HCT116 (cell line): Measurements from ENCODE around the gene DVL1. TPM values are rescaled to one million over a fixed set of nuclear protein-coding genes. Genes with fewer than 3 reads are reported as not detected.

Source experiments
- ATAC-seq: fragments of 200-7000 bp; cut with Tn5 transposase; 2 replicates; pipeline ENCODE4 v1.9.1; 2020; ENCODE audit warnings: mild to moderate bottlenecking, moderate library complexity
- BruUV-seq: library from RNA; stranded (reverse); fragments of 400-500 nt; replicated peaks from 2 replicates; lab custom pipeline; 2021; lab: Mats Ljungman, UMichigan
- CTCF ChIA-PET: fragments of 300-600 bp; sonication (Branson Sonifier 250); formaldehyde crosslinking; loops from one replicate; lab custom pipeline; 2021; ENCODE audit warnings: antibody characterized with exemption; lab: Charles Lee
- POLR2A ChIA-PET: fragments of 300-600, 350-600 bp; sonication (Branson Sonifier 250); formaldehyde crosslinking; loops from one replicate; lab custom pipeline; 2021; ENCODE audit warnings: antibody characterized with exemption; lab: Charles Lee
- RAD21 ChIA-PET, 2 experiments: fragments of 300-600 bp; sonication (Branson Sonifier 250); formaldehyde crosslinking; loops; one replicate each; lab custom pipeline; 2023; ENCODE audit warnings: low total read pairs in 2 of 2; ENCODE audit not compliant: uncharacterized antibody in 2 of 2, unreplicated experiment in 2 of 2, low non-redundant PET in 1 of 2; lab: Charles Lee
- DNase-seq: peaks from one replicate; pipeline ENCODE4 v3.0.0-alpha.2; 2010; ENCODE audit warnings: low read depth, low spot score
- H2AFZ ChIP-seq: fragments of 200-600 bp; shearing (Covaris generic), sonication (generic); 2 replicates; pipeline ENCODE4 v1.6.1; 2017; ENCODE audit warnings: low read depth, mixed run types, mixed read lengths, antibody characterized with exemption, low read length; ENCODE audit not compliant: poor library complexity, severe bottlenecking
- H3K27ac ChIP-seq: 2 replicates; pipeline ENCODE4 v1.5.1; 2012; ENCODE audit warnings: low read depth, low read length
- H3K27me3 ChIP-seq: fragments of 200-600 bp; sonication (generic); 2 replicates; pipeline ENCODE4 v1.6.1; 2016; ENCODE audit warnings: mixed run types, low read length, mixed read lengths; ENCODE audit not compliant: insufficient read depth
- H3K36me3 ChIP-seq, 2 experiments: fragments of 200-500 bp in 1 of 2; fragments of 200-600 bp in 1 of 2; sonication (Bioruptor generic) in 1 of 2; sonication (generic) in 1 of 2; 2 replicates each; pipeline versions ENCODE4 v1.5.1 to v1.6.1; 2014 to 2016; ENCODE audit warnings: low read length in 2 of 2, inconsistent platforms in 1 of 2, mixed read lengths in 1 of 2, mixed run types in 1 of 2; ENCODE audit not compliant: insufficient read depth in 2 of 2, control insufficient read depth in 1 of 2
- H3K4me1 ChIP-seq, 2 experiments: fragments of 200-600 bp in 1 of 2; sonication (generic) in 1 of 2; 2 replicates each; pipeline versions ENCODE4 v1.5.1 to v1.6.1; 2012 to 2017; ENCODE audit warnings: low read length in 2 of 2, inconsistent platforms in 1 of 2, mild to moderate bottlenecking in 1 of 2, mixed read lengths in 1 of 2, mixed run types in 1 of 2, moderate library complexity in 1 of 2; ENCODE audit not compliant: insufficient read depth in 2 of 2, control insufficient read depth in 1 of 2
- H3K4me2 ChIP-seq: fragments of 200-600 bp; sonication (generic); 2 replicates; pipeline ENCODE4 v1.6.1; 2017; ENCODE audit warnings: mixed run types, low read length, mixed read lengths
- H3K4me3 ChIP-seq, 2 experiments: fragments of 200-600 bp in 1 of 2; sonication (generic) in 1 of 2; replicated peaks in 1 of 2; 2 replicates each; pipeline ENCODE4 v1.5.1; 2011 to 2016; ENCODE audit warnings: low read length in 2 of 2, control low read depth in 1 of 2, low read depth in 1 of 2, mild to moderate bottlenecking in 1 of 2, mixed read lengths in 1 of 2, mixed run types in 1 of 2
- H3K79me2 ChIP-seq: fragments of 200-600 bp; sonication (generic); 2 replicates; pipeline ENCODE4 v1.6.1; 2017; ENCODE audit warnings: mild to moderate bottlenecking, mixed run types, low read length, moderate library complexity, mixed read lengths; ENCODE audit not compliant: insufficient read depth
- H3K9ac ChIP-seq: fragments of 200-600 bp; sonication (generic); 2 replicates; pipeline ENCODE4 v1.6.1; 2016; ENCODE audit warnings: low read length, mixed read lengths
- H3K9me2 ChIP-seq: fragments of 200-600 bp; sonication (generic), shearing (Covaris generic); 2 replicates; pipeline ENCODE4 v1.6.1; 2017; ENCODE audit warnings: mixed run types, mild to moderate bottlenecking, moderate library complexity; ENCODE audit not compliant: insufficient read depth
- H3K9me3 ChIP-seq, 2 experiments: fragments of 200-500 bp in 1 of 2; fragments of 200-600 bp in 1 of 2; sonication (Bioruptor generic) in 1 of 2; sonication (generic) in 1 of 2; 2 replicates each; pipeline ENCODE4 v1.6.1; 2014 to 2017; ENCODE audit warnings: low read length in 2 of 2, mixed read lengths in 2 of 2, inconsistent platforms in 1 of 2, low read depth in 1 of 2, mild to moderate bottlenecking in 1 of 2, mixed run types in 1 of 2, moderate library complexity in 1 of 2; ENCODE audit not compliant: control insufficient read depth in 1 of 2, insufficient read depth in 1 of 2
- H4K20me1 ChIP-seq: fragments of 200-600 bp; sonication (generic), shearing (Covaris generic); 2 replicates; pipeline ENCODE4 v1.6.1; 2017; ENCODE audit warnings: mixed run types, mild to moderate bottlenecking, moderate library complexity; ENCODE audit not compliant: insufficient read depth
- ATF3 ChIP-seq: IDR thresholded peaks from 2 replicates; pipeline ENCODE4 v1.6.1; 2012
- EZH2 ChIP-seq: fragments of 200-600 bp; sonication (generic); IDR thresholded peaks from 2 replicates; pipeline ENCODE4 v1.6.1; 2017; ENCODE audit warnings: antibody characterized with exemption, mixed run types
- FOSL1 ChIP-seq: IDR thresholded peaks from 2 replicates; pipeline ENCODE4 v1.6.1; 2012; ENCODE audit warnings: low read depth
- POLR2A ChIP-seq: IDR thresholded peaks from 2 replicates; pipeline ENCODE4 v1.7.0; 2011; ENCODE audit warnings: borderline replicate concordance; ENCODE audit not compliant: insufficient read depth, insufficient read length; ENCODE audit errors: extremely low read depth
- RAD21 ChIP-seq: IDR thresholded peaks from 2 replicates; pipeline ENCODE4 v1.6.1; 2012; ENCODE audit warnings: low read depth, mild to moderate bottlenecking
- SIN3A ChIP-seq: IDR thresholded peaks from 2 replicates; pipeline ENCODE4 v1.6.1; 2012; ENCODE audit warnings: low read depth
- SP1 ChIP-seq: IDR thresholded peaks from 2 replicates; pipeline ENCODE4 v1.6.1; 2012; ENCODE audit warnings: low read depth
- YY1 ChIP-seq: IDR thresholded peaks from 2 replicates; pipeline ENCODE4 v1.6.1; 2011; ENCODE audit warnings: low read length, low read depth, moderate library complexity, mild to moderate bottlenecking; ENCODE audit not compliant: insufficient replicate concordance; ENCODE audit errors: extremely low read depth
- ZNF274 ChIP-seq: fragments of 200-500 bp; sonication (Bioruptor generic); IDR thresholded peaks from 2 replicates; pipeline ENCODE4 v1.6.1; 2014; ENCODE audit warnings: mild to moderate bottlenecking, low read depth, low read length, inconsistent platforms
- intact Hi-C: fragments of 100-400 bp; cut with micrococcal nuclease; formaldehyde crosslinking; loops from 2 replicates; pipeline ENCODE4 v1.10.0; 2022
- total RNA-seq: library from RNA; stranded (reverse); gene quantifications from one replicate; pipeline ENCODE4 v1.2.1, GENCODE V29; 2021; ENCODE audit not compliant: unreplicated experiment

Gene DVL1
- total RNA-seq, 1 experiment from 2014 or later, result 160 TPM

GRCh38 chr1:1296070-1297061, 52.9 kb downstream of the DVL1 start:
- RAD21 ChIA-PET, result no interaction called here
- ATAC-seq, result no peak
- Histone ChIP-seq H3K9me3 (no peaks in the 10 kb centered on the region), H3K4me3 (no peak overlapping the region), H3K9ac (no peak overlapping the region), H3K27me3 (no peaks in the 10 kb centered on the region), H3K79me2 (no peaks in the 10 kb centered on the region), H3K36me3 (no peaks in the 10 kb centered on the region), H4K20me1 (no peaks in the 10 kb centered on the region), H2AFZ (no peak overlapping the region), H3K9me2 (no peaks in the 10 kb centered on the region), H3K4me1 (peaks cover 3 to 22% of the 10 kb centered on the region in 2 experiments), H3K27ac (no peak overlapping the region), H3K4me2 (no peak overlapping the region)
- intact Hi-C loops, result no loop called here
- DNase-seq, result no peak
- POLR2A ChIA-PET, result no interaction called here
- TF ChIP-seq FOSL1 (no peak), SIN3A (no peak), ZNF274 (no peak), POLR2A (no peak), RAD21 (no peak), ATF3 (no peak), SP1 (no peak), EZH2 (no peak), YY1 (no peak)
- CTCF ChIA-PET, result no interaction called here
- BruUV-seq, result no TSS peak
